ENCODE measurements around the gene PITPNC1. TPM values are rescaled to one million over a fixed set of nuclear protein-coding genes. Genes with fewer than 3 reads are reported as not detected.

PITPNC1 gene
- polyA plus RNA-seq, 1 donor from 2014 or later, result 18.8 TPM

DNA sequence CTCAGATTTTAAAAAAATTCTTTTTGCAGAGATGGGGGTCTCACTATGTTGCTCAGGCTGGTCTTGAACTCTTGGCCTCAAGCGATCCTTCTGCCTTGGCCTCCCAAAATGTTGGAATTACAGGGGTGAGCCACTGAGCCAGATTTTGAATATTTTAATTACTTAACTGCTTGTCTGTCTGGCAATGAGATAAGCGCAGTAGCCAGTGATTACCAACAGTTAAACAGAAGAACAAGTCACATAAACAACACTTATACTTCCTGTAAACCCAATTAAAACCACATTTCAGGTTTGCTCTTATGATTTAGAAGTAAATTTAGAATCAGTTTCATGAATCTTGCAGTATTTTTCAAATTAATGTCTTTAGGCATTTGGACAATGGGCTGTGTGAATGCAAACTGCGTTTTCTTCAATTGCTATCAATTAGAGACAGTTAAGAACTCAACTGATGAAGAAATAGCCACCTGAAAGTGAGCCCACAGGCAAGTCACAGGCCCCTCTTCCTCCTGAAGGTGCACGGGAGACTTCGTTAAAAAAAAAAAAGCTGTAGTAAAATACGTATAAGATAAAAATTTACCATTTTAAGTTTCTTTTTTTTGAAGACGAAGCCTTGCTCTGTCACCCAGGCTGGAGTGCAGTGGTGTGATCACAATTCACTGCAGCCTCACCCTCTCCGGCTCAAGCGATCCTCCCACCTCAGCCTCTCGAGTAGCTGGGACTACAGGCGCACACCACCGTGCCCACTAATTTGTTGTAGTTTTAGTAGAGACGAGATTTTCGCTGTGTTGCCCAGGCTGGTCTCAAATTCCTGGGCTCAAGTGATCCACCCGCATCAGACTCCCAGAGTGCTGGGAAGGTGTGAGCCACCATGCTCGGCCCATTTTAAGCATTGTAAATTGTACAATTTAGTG lies 73.0 kb downstream of the PITPNC1 start:
- Histone ChIP-seq H3K27ac (ENCODE audit: low read length) (no peak overlapping the region), H3K9me3 (ENCODE audit: low read length) (no peaks in the 10 kb centered on the region), H3K79me2 (replicated peaks; ENCODE audit: insufficient read depth, low read length) (no peaks in the 10 kb centered on the region), H3K36me3 (ENCODE audit: insufficient read depth, low read length) (no peaks in the 10 kb centered on the region), H3K9ac (ENCODE audit: low read length) (no peak overlapping the region), H3K9me2 (ENCODE audit: insufficient read depth, low read length) (no peaks in the 10 kb centered on the region), H3F3A (ENCODE audit: insufficient read depth, low read length, poor library complexity, severe bottlenecking) (no peaks in the 10 kb centered on the region), H4K20me1 (ENCODE audit: insufficient read depth) (no peaks in the 10 kb centered on the region), H3K4me2 (ENCODE audit: low read length) (no peak overlapping the region), H3K27me3 (ENCODE audit: insufficient read depth, low read depth, low read length) (no peaks in the 10 kb centered on the region), H2AFZ (ENCODE audit: low read depth, low read length) (no peak overlapping the region), H3K4me3 (ENCODE audit: low read length) (no peak overlapping the region)
- TF ChIP-seq RAD21 (conservative IDR thresholded peaks at IDR 0.05), result no peak
- TF ChIP-seq EP300 (conservative IDR thresholded peaks at IDR 0.05; ENCODE audit: poor library complexity, severe bottlenecking), result no peak
- TF ChIP-seq, protein P1, sequence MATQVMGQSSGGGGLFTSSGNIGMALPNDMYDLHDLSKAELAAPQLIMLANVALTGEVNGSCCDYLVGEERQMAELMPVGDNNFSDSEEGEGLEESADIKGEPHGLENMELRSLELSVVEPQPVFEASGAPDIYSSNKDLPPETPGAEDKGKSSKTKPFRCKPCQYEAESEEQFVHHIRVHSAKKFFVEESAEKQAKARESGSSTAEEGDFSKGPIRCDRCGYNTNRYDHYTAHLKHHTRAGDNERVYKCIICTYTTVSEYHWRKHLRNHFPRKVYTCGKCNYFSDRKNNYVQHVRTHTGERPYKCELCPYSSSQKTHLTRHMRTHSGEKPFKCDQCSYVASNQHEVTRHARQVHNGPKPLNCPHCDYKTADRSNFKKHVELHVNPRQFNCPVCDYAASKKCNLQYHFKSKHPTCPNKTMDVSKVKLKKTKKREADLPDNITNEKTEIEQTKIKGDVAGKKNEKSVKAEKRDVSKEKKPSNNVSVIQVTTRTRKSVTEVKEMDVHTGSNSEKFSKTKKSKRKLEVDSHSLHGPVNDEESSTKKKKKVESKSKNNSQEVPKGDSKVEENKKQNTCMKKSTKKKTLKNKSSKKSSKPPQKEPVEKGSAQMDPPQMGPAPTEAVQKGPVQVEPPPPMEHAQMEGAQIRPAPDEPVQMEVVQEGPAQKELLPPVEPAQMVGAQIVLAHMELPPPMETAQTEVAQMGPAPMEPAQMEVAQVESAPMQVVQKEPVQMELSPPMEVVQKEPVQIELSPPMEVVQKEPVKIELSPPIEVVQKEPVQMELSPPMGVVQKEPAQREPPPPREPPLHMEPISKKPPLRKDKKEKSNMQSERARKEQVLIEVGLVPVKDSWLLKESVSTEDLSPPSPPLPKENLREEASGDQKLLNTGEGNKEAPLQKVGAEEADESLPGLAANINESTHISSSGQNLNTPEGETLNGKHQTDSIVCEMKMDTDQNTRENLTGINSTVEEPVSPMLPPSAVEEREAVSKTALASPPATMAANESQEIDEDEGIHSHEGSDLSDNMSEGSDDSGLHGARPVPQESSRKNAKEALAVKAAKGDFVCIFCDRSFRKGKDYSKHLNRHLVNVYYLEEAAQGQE (IDR thresholded peaks at IDR 0.05; ENCODE audit: borderline replicate concordance), result no peak
- no peak for TF ChIP-seq MXI1 (conservative IDR thresholded peaks at IDR 0.05; ENCODE audit: poor library complexity, severe bottlenecking)
- TF ChIP-seq, protein P2, sequence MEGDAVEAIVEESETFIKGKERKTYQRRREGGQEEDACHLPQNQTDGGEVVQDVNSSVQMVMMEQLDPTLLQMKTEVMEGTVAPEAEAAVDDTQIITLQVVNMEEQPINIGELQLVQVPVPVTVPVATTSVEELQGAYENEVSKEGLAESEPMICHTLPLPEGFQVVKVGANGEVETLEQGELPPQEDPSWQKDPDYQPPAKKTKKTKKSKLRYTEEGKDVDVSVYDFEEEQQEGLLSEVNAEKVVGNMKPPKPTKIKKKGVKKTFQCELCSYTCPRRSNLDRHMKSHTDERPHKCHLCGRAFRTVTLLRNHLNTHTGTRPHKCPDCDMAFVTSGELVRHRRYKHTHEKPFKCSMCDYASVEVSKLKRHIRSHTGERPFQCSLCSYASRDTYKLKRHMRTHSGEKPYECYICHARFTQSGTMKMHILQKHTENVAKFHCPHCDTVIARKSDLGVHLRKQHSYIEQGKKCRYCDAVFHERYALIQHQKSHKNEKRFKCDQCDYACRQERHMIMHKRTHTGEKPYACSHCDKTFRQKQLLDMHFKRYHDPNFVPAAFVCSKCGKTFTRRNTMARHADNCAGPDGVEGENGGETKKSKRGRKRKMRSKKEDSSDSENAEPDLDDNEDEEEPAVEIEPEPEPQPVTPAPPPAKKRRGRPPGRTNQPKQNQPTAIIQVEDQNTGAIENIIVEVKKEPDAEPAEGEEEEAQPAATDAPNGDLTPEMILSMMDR (IDR thresholded peaks at IDR 0.05; ENCODE audit: poor library complexity, severe bottlenecking), result no peak
- TF ChIP-seq POLR2AphosphoS5 (IDR thresholded peaks at IDR 0.05), result no peak
- no peak for TF ChIP-seq EZH2 (IDR thresholded peaks at IDR 0.05; ENCODE audit: borderline replicate concordance, insufficient read depth, low read length, poor library complexity, severe bottlenecking)
- no peak for TF ChIP-seq TAF1 (IDR thresholded peaks at IDR 0.05; ENCODE audit: low read depth)
- TF ChIP-seq SMC3 (conservative IDR thresholded peaks at IDR 0.05; ENCODE audit: poor library complexity), result no peak

DNA sequence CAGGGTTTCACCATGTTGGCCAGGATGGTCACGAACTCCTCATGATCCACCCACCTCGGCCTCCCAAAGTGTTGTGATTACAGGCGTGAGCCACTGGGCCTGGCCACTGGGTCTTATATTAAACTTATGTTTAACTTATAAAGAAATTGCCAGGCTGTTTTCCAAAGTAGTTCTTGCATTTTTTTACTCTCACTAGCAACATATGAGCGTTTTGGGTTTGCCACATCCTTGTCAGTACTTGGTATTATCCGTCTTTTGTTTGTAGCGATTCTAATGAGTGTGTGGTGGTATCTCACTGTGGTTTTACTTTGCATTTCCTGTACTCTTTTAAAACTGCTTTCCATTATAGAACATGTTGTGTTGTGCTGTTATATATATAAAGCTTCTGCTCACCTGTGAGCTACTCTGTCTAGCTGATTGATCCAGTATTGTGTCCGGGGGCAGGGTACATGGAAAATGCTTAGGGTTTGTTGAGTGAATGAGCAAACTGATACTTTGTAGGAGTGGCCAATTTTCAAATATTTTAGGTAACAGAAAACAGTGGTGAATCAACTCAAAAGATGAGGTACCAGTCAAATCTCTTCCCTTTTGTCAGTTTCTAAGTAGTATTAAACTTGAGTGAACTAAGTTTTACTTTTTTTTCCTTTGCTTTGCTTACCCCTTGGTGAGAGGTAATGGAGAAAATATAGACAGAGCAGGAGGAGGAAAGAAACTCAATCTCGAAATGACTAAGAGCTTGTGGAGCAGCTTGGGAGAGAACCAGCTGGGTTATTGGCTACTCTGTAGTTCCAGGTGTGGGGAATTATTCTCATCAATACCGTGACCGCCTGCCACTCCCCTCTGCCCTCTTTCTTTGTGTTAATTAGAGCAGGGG lies 75.8 kb downstream of the PITPNC1 start:
- Histone ChIP-seq H3K4me3 (ENCODE audit: low read length) (no peak overlapping the region), H3K9me2 (ENCODE audit: insufficient read depth, low read length) (no peaks in the 10 kb centered on the region), H3K27ac (ENCODE audit: low read length) (no peak overlapping the region), H4K20me1 (ENCODE audit: insufficient read depth) (no peaks in the 10 kb centered on the region), H2AFZ (ENCODE audit: low read depth, low read length) (no peak overlapping the region), H3K4me2 (ENCODE audit: low read length) (no peak overlapping the region), H3K79me2 (replicated peaks; ENCODE audit: insufficient read depth, low read length) (no peaks in the 10 kb centered on the region), H3F3A (ENCODE audit: insufficient read depth, low read length, poor library complexity, severe bottlenecking) (no peaks in the 10 kb centered on the region), H3K9ac (ENCODE audit: low read length) (no peak overlapping the region), H3K27me3 (ENCODE audit: insufficient read depth, low read depth, low read length) (no peaks in the 10 kb centered on the region), H3K36me3 (ENCODE audit: insufficient read depth, low read length) (no peaks in the 10 kb centered on the region), H3K9me3 (ENCODE audit: low read length) (no peaks in the 10 kb centered on the region)
- TF ChIP-seq, protein P2 (IDR thresholded peaks at IDR 0.05; ENCODE audit: poor library complexity, severe bottlenecking), result no peak
- TF ChIP-seq MXI1 (conservative IDR thresholded peaks at IDR 0.05; ENCODE audit: poor library complexity, severe bottlenecking), result no peak
- TF ChIP-seq EP300 (conservative IDR thresholded peaks at IDR 0.05; ENCODE audit: poor library complexity, severe bottlenecking), result no peak
- TF ChIP-seq POLR2AphosphoS5 (IDR thresholded peaks at IDR 0.05), result no peak
- no peak for TF ChIP-seq SMC3 (conservative IDR thresholded peaks at IDR 0.05; ENCODE audit: poor library complexity)
- no peak for TF ChIP-seq RAD21 (conservative IDR thresholded peaks at IDR 0.05)
- TF ChIP-seq TAF1 (IDR thresholded peaks at IDR 0.05; ENCODE audit: low read depth), result no peak
- TF ChIP-seq EZH2 (IDR thresholded peaks at IDR 0.05; ENCODE audit: borderline replicate concordance, insufficient read depth, low read length, poor library complexity, severe bottlenecking), result no peak

All from neural cell (in vitro differentiated cells).